ENCODE results near the gene FSTL5. TPM values are rescaled to one million over a fixed set of nuclear protein-coding genes. Genes with fewer than 3 reads are reported as not detected.

FSTL5 gene
- total and polyA plus RNA-seq, 2 of the 8 experiments (the other 6 are each of a cell fraction or from before 2014, with no cell fraction given), result 0.09 to 0.32 TPM

DNA sequence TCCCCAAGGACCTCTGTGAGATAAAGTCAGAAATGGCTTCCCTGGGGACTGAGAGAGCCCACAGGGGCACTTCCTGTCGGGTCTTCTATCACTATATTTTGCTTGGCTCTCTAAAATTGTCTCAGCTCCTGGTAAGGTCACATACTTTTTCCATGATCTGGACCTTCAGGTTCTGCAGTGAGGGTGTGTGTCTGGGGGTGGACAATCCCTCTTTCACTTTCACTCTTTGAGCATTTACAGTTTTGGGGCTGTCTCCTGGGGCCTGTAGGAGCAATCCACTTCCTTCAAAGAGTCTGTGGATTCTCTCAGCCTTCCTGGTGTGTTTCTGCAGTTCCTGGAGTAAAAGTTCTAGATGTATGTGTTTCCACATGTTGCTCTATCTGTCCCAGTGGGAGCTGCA lies 335.7 kb downstream of the FSTL5 start:
- WGBS, 2 experiments (ENCODE audit: extremely low coverage in 1 of 2, insufficient coverage in 1 of 2, insufficient read length in 1 of 2, insufficient replicate concordance in 2 of 2, low coverage in 1 of 2, low lambda C conversion rate in 2 of 2, missing lambda C conversion rate in 1 of 2), result 100% methylated on average over 1 of the region's 1 CpG; no CpG with 5 or more reads in 1 of the 2 experiments
- no peak overlapping the region for H2BK5ac ChIP-seq (ENCODE audit: low read depth, low read length)
- TF ChIP-seq BACH1 (IDR thresholded peaks at IDR 0.05; ENCODE audit: low read length) (no peak), FOSL1 (IDR thresholded peaks at IDR 0.05; ENCODE audit: insufficient read depth, low read depth, low read length) (no peak), RBBP5 (IDR thresholded peaks at IDR 0.05; ENCODE audit: borderline replicate concordance, low read depth, low read length) (no peak), CBX8 (IDR thresholded peaks at IDR 0.05; ENCODE audit: borderline replicate concordance, low read depth, low read length) (no peak), ZNF274 (IDR thresholded peaks at IDR 0.05; ENCODE audit: borderline replicate concordance, extremely low read depth, low read length) (no peak), POLR2AphosphoS5 (IDR thresholded peaks at IDR 0.05; ENCODE audit: low read depth, low read length) (no peak), GTF2F1 (IDR thresholded peaks at IDR 0.05; ENCODE audit: borderline replicate concordance, low read depth, low read length) (no peak), BCL11A (IDR thresholded peaks at IDR 0.05; ENCODE audit: low read depth in 2 of 2, low read length in 2 of 2) (no peak), GABPA (IDR thresholded peaks at IDR 0.05; ENCODE audit: borderline replicate concordance, insufficient read depth, low read length) (no peak), SP4 (IDR thresholded peaks at IDR 0.05; ENCODE audit: low read length) (no peak)
- TF ChIP-seq, protein P1, sequence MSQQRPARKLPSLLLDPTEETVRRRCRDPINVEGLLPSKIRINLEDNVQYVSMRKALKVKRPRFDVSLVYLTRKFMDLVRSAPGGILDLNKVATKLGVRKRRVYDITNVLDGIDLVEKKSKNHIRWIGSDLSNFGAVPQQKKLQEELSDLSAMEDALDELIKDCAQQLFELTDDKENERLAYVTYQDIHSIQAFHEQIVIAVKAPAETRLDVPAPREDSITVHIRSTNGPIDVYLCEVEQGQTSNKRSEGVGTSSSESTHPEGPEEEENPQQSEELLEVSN (IDR thresholded peaks at IDR 0.05), result no peak
- TF ChIP-seq, protein P2, sequence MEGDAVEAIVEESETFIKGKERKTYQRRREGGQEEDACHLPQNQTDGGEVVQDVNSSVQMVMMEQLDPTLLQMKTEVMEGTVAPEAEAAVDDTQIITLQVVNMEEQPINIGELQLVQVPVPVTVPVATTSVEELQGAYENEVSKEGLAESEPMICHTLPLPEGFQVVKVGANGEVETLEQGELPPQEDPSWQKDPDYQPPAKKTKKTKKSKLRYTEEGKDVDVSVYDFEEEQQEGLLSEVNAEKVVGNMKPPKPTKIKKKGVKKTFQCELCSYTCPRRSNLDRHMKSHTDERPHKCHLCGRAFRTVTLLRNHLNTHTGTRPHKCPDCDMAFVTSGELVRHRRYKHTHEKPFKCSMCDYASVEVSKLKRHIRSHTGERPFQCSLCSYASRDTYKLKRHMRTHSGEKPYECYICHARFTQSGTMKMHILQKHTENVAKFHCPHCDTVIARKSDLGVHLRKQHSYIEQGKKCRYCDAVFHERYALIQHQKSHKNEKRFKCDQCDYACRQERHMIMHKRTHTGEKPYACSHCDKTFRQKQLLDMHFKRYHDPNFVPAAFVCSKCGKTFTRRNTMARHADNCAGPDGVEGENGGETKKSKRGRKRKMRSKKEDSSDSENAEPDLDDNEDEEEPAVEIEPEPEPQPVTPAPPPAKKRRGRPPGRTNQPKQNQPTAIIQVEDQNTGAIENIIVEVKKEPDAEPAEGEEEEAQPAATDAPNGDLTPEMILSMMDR (IDR thresholded peaks at IDR 0.05; ENCODE audit: control extremely low read depth in 1 of 3, insufficient read depth in 1 of 3, low read depth in 1 of 3, low read length in 3 of 3), result no peak
- no peak overlapping the region for H4K8ac ChIP-seq (ENCODE audit: extremely low read depth, insufficient read depth, low read length)
- no peak overlapping the region for H3K23ac ChIP-seq (ENCODE audit: insufficient read length)
- FAIRE-seq, result no peak
- no peak overlapping the region for H2BK12ac ChIP-seq (ENCODE audit: low read depth, low read length)
- H3K27ac ChIP-seq (ENCODE audit: low read depth, low read length), result no peak overlapping the region
- H3K18ac ChIP-seq (ENCODE audit: extremely low read depth, low read length), result no peak overlapping the region
- H3K9ac ChIP-seq (replicated peaks in 1 of 4; ENCODE audit: extremely low read depth in 1 of 4, low read depth in 3 of 4, low read length in 3 of 4), result no peak overlapping the region
- H3K4ac ChIP-seq (replicated peaks; ENCODE audit: insufficient read length, low read depth, low read length), result no peak overlapping the region
- H2AK5ac ChIP-seq (ENCODE audit: low read depth, low read length), result no peak overlapping the region
- no peaks in the 10 kb centered on the region for H3K23me2 ChIP-seq (ENCODE audit: low read depth, low read length)
- H4K20me1 ChIP-seq (replicated peaks in 1 of 2; ENCODE audit: control insufficient read depth in 1 of 2, insufficient read depth in 2 of 2, low read length in 2 of 2), result no peaks in the 10 kb centered on the region
- no peak overlapping the region for H4K91ac ChIP-seq (replicated peaks; ENCODE audit: insufficient read length, low read length)
- H2AFZ ChIP-seq (ENCODE audit: low read length), result no peak overlapping the region
- POLR2A ChIA-PET (ENCODE audit: partially characterized antibody), result no interaction called here
- H2BK20ac ChIP-seq (ENCODE audit: low read length), result no peak overlapping the region
- H3K79me1 ChIP-seq (ENCODE audit: low read depth, low read length), result no peaks in the 10 kb centered on the region
- H3K4me3 ChIP-seq (ENCODE audit: extremely low read depth in 1 of 4, insufficient read depth in 2 of 4, low read depth in 3 of 4, low read length in 4 of 4), result no peak overlapping the region
- no peaks in the 10 kb centered on the region for H3K9me3 ChIP-seq (ENCODE audit: insufficient read depth in 2 of 2, low read depth in 1 of 2, low read length in 1 of 2)
- H3K14ac ChIP-seq (ENCODE audit: insufficient read length), result no peak overlapping the region
- DNase-seq (ENCODE audit: low read depth in 1 of 2, low spot score in 2 of 2), result no peak
- no peak overlapping the region for H3K56ac ChIP-seq (replicated peaks; ENCODE audit: insufficient read length, low read depth, low read length)
- H3K4me2 ChIP-seq (ENCODE audit: insufficient read depth in 1 of 2, low read depth in 2 of 2, low read length in 2 of 2), result no peak overlapping the region
- no peak overlapping the region for H2BK120ac ChIP-seq (replicated peaks; ENCODE audit: low read depth, low read length)
- no peaks in the 10 kb centered on the region for H3K79me2 ChIP-seq (ENCODE audit: control insufficient read depth in 1 of 2, insufficient read depth in 2 of 2, low read length in 2 of 2)
- CTCF ChIA-PET (ENCODE audit: partially characterized antibody), result no interaction called here
- H3K27me3 ChIP-seq (replicated peaks in 1 of 4; ENCODE audit: control insufficient read depth in 3 of 4, extremely low read depth in 1 of 4, insufficient read depth in 3 of 4, low read length in 3 of 4), result no peaks in the 10 kb centered on the region
- H3K4me1 ChIP-seq (replicated peaks in 1 of 4; ENCODE audit: control insufficient read depth in 3 of 4, insufficient read depth in 4 of 4, low read length in 3 of 4), result no peaks in the 10 kb centered on the region
- no peak overlapping the region for H2BK15ac ChIP-seq (ENCODE audit: low read length)
- no peaks in the 10 kb centered on the region for H3K36me3 ChIP-seq (ENCODE audit: control insufficient read depth in 2 of 4, insufficient read depth in 4 of 4, low read length in 3 of 4)
- no peak overlapping the region for H4K5ac ChIP-seq (ENCODE audit: insufficient read length, low read depth, low read length)

Measured in H1 (cell line).